ENCODE data around the gene C1orf146.

GRCh38 chr1:92276082-92276481 lies 58.4 kb downstream of the C1orf146 start:
- no peak for TF ChIP-seq CTCF (IDR thresholded peaks at IDR 0.05)
- no peak for TF ChIP-seq POLR2A (IDR thresholded peaks at IDR 0.05)

All from lower leg skin (tissue), 3 donors.